Measurements from ENCODE around the gene MLIP. TPM values are rescaled to one million over a fixed set of nuclear protein-coding genes. Genes with fewer than 3 reads are reported as not detected.

MLIP gene
- total RNA-seq, 1 experiment from 2014 or later = 0.59 TPM

- POLR2A ChIA-PET = no interaction called here
Measured at GRCh38 chr6:54070025-54070424, 41.2 kb upstream of the MLIP start.

GRCh38 chr6:54071821-54072340, 39.4 kb upstream of the MLIP start:
- CTCF ChIA-PET = no interaction called here
- no peaks in the 10 kb centered on the region for H3K4me1 ChIP-seq (ENCODE audit: control insufficient read depth in 1 of 2, insufficient read depth in 2 of 2, low read length in 2 of 2)
- no peak overlapping the region for H3K4me2 ChIP-seq (ENCODE audit: low read length)
- H2AFZ ChIP-seq (ENCODE audit: low read depth, low read length, poor library complexity, severe bottlenecking) = no peak overlapping the region
- no peaks in the 10 kb centered on the region for H4K20me1 ChIP-seq (ENCODE audit: insufficient read depth)
- H3K27ac ChIP-seq (ENCODE audit: low read depth, low read length) = no peak overlapping the region
- no peak overlapping the region for H3K9ac ChIP-seq (ENCODE audit: low read length)
- no peaks in the 10 kb centered on the region for H3K79me2 ChIP-seq (ENCODE audit: insufficient read depth, low read length)
- POLR2A ChIA-PET = no interaction called here
- intact Hi-C loops (cut with micrococcal nuclease) = no loop called here
- no peak for ATAC-seq
- H3K9me2 ChIP-seq (ENCODE audit: insufficient read depth) = no peaks in the 10 kb centered on the region
- BruUV-seq (replicated peaks) = no TSS peak
- H3K4me3 ChIP-seq (replicated peaks in 1 of 2; ENCODE audit: low read depth in 1 of 2, low read length in 2 of 2) = no peak overlapping the region
- DNase-seq (ENCODE audit: low read depth, low spot score) = no peak
- no peaks in the 10 kb centered on the region for H3K27me3 ChIP-seq (ENCODE audit: insufficient read depth, low read length)
- RAD21 ChIA-PET (ENCODE audit: low non-redundant PET in 1 of 2, low total read pairs in 2 of 2, uncharacterized antibody in 2 of 2, unreplicated experiment in 2 of 2) = no interaction called here
- H3K9me3 ChIP-seq (ENCODE audit: control insufficient read depth in 1 of 2, insufficient read depth in 1 of 2, low read depth in 1 of 2, low read length in 2 of 2) = no peaks in the 10 kb centered on the region
- H3K36me3 ChIP-seq (ENCODE audit: control insufficient read depth in 1 of 2, insufficient read depth in 2 of 2, low read length in 2 of 2) = no peaks in the 10 kb centered on the region
- TF ChIP-seq SIN3A (IDR thresholded peaks at IDR 0.05; ENCODE audit: low read depth) (no peak), POLR2AphosphoS5 (IDR thresholded peaks at IDR 0.05; ENCODE audit: low read depth, low read length) (no peak), SRF (IDR thresholded peaks at IDR 0.05; ENCODE audit: low read depth) (no peak)

More at GRCh38 chr6:54070025-54070424, 41.2 kb upstream of the MLIP start:
- Histone ChIP-seq H3K4me3 (replicated peaks in 1 of 2; ENCODE audit: low read depth in 1 of 2, low read length in 2 of 2) (peak overlapping the region; percentile 6 to 26), H3K27me3 (ENCODE audit: insufficient read depth, low read length) (no peaks in the 10 kb centered on the region), H2AFZ (ENCODE audit: low read depth, low read length, poor library complexity, severe bottlenecking) (peak overlapping the region; percentile 83), H3K4me2 (ENCODE audit: low read length) (peak overlapping the region; percentile 64), H3K36me3 (ENCODE audit: control insufficient read depth in 1 of 2, insufficient read depth in 2 of 2, low read length in 2 of 2) (no peaks in the 10 kb centered on the region), H3K79me2 (ENCODE audit: insufficient read depth, low read length) (no peaks in the 10 kb centered on the region), H4K20me1 (ENCODE audit: insufficient read depth) (no peaks in the 10 kb centered on the region), H3K9me2 (ENCODE audit: insufficient read depth) (no peaks in the 10 kb centered on the region), H3K9ac (ENCODE audit: low read length) (no peak overlapping the region), H3K27ac (ENCODE audit: low read depth, low read length) (no peak overlapping the region), H3K9me3 (ENCODE audit: control insufficient read depth in 1 of 2, insufficient read depth in 1 of 2, low read depth in 1 of 2, low read length in 2 of 2) (no peaks in the 10 kb centered on the region), H3K4me1 (ENCODE audit: control insufficient read depth in 1 of 2, insufficient read depth in 2 of 2, low read length in 2 of 2) (no peaks in the 10 kb centered on the region)
- TF ChIP-seq POLR2A (IDR thresholded peaks at IDR 0.05; ENCODE audit: borderline replicate concordance, extremely low read depth, insufficient read depth, insufficient read length) (no peak), EZH2phosphoT487 (IDR thresholded peaks at IDR 0.05; ENCODE audit: borderline replicate concordance) (no peak)
- DNase-seq (ENCODE audit: low read depth, low spot score) = no peak
- intact Hi-C loops (cut with micrococcal nuclease) = no loop called here
- RAD21 ChIA-PET (ENCODE audit: low non-redundant PET in 1 of 2, low total read pairs in 2 of 2, uncharacterized antibody in 2 of 2, unreplicated experiment in 2 of 2) = no interaction called here
- BruUV-seq (replicated peaks) = no TSS peak
- ATAC-seq = no peak
- CTCF ChIA-PET = no interaction called here

Measured in HCT116 (cell line).